MM.1S (cell line): Measurements from ENCODE around the gene RAPGEF4.

Source experiments
- DNase-seq: peaks from one replicate; pipeline ENCODE4 v3.0.0-alpha.2; 2015
- H2AFZ ChIP-seq: fragments of 300-600 bp; sonication (generic); 2 replicates; pipeline ENCODE4 v1.6.0; 2016; ENCODE audit warnings: antibody characterized with exemption, low read length
- H3F3A ChIP-seq: fragments of 300-600 bp; sonication (generic); 2 replicates; pipeline ENCODE4 v1.6.1; 2016; ENCODE audit warnings: mild to moderate bottlenecking, antibody characterized with exemption, low read length, moderate library complexity, mixed read lengths; ENCODE audit not compliant: insufficient read depth
- H3K27ac ChIP-seq: fragments of 300-600 bp; sonication (generic); 2 replicates; pipeline ENCODE4 v1.5.1; 2016; ENCODE audit warnings: mild to moderate bottlenecking, low read length
- H3K27me3 ChIP-seq: fragments of 300-600 bp; sonication (generic); replicated peaks from 2 replicates; pipeline ENCODE4 v1.6.0; 2016; ENCODE audit warnings: low read length; ENCODE audit not compliant: insufficient read depth
- H3K36me3 ChIP-seq: fragments of 300-600 bp; sonication (generic); replicated peaks from 2 replicates; pipeline ENCODE4 v1.6.1; 2016; ENCODE audit warnings: mild to moderate bottlenecking, low read length, mixed read lengths; ENCODE audit not compliant: insufficient read depth
- H3K4me1 ChIP-seq: fragments of 300-600 bp; sonication (generic); 2 replicates; pipeline ENCODE4 v1.6.1; 2016; ENCODE audit warnings: low read length, mixed read lengths
- H3K4me2 ChIP-seq: fragments of 300-600 bp; sonication (generic); 2 replicates; pipeline ENCODE4 v1.6.0; 2016; ENCODE audit warnings: low read depth, low read length
- H3K4me3 ChIP-seq: fragments of 300-600 bp; sonication (generic); 2 replicates; pipeline ENCODE4 v1.5.1; 2016; ENCODE audit warnings: low read length, mixed read lengths
- H3K79me2 ChIP-seq: fragments of 300-600 bp; sonication (generic); 2 replicates; pipeline ENCODE4 v1.6.1; 2016; ENCODE audit warnings: mixed run types, low read length, mixed read lengths
- H3K9ac ChIP-seq: fragments of 300-600 bp; sonication (generic); 2 replicates; pipeline ENCODE4 v1.6.1; 2016; ENCODE audit warnings: low read length, mixed read lengths
- H3K9me2 ChIP-seq: fragments of 300-600 bp; sonication (generic); replicated peaks from 2 replicates; pipeline ENCODE4 v1.6.1; 2016; ENCODE audit warnings: mild to moderate bottlenecking, low read length, mixed read lengths; ENCODE audit not compliant: insufficient read depth
- H3K9me3 ChIP-seq: fragments of 300-600 bp; sonication (generic); replicated peaks from 2 replicates; pipeline ENCODE4 v1.6.1; 2016; ENCODE audit warnings: mild to moderate bottlenecking, low read length, mixed read lengths; ENCODE audit not compliant: insufficient read depth
- H4K20me1 ChIP-seq: fragments of 300-600 bp; sonication (generic); 2 replicates; pipeline ENCODE4 v1.6.1; 2016; ENCODE audit warnings: mild to moderate bottlenecking, low read length, moderate library complexity, mixed read lengths; ENCODE audit not compliant: insufficient read depth
- CTCF ChIP-seq: fragments of 300-600 bp; sonication (generic); IDR thresholded peaks from 2 replicates; pipeline ENCODE4 v1.5.1; 2016; ENCODE audit warnings: antibody characterized with exemption, low read length, mixed read lengths
- EZH2 ChIP-seq: fragments of 300-600 bp; sonication (generic); optimal IDR thresholded peaks from 2 replicates; pipeline ENCODE3; 2017; ENCODE audit warnings: low read depth, mild to moderate bottlenecking, antibody characterized with exemption, low read length, mixed read lengths
- EZH2phosphoT487 ChIP-seq: fragments of 300-600 bp; sonication (generic); IDR thresholded peaks from 2 replicates; pipeline ENCODE4 v1.6.1; 2018; ENCODE audit warnings: antibody characterized with exemption, low read length

RAPGEF4 gene

DNA sequence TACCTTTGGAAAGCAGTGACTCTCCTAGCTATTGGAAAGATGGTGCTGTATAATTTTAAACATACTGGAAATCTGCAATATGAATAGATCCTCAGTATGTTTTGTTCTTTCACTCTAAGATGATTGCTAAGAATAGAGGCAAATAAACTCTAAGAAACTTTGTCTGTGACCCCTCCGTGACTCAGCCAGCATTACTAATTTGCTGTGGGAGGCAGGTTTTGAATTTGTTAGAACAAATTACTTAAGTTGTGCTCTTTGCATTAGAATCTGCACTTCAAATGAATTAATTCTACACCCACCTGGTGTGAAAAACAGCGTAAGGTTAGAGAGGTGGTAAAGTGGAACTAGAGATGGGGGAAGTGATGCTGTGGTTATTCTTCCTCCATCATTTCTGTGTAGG lies 142.2 kb downstream of the RAPGEF4 start:
- no peaks in the 10 kb centered on the region for H3K79me2 ChIP-seq
- H3K9me2 ChIP-seq = no peaks in the 10 kb centered on the region
- H3K9ac ChIP-seq = no peak overlapping the region
- no peaks in the 10 kb centered on the region for H3K27me3 ChIP-seq
- TF ChIP-seq EZH2 (no peak), CTCF (no peak), EZH2phosphoT487 (no peak)
- H3K36me3 ChIP-seq = no peaks in the 10 kb centered on the region
- no peak overlapping the region for H3K27ac ChIP-seq
- no peaks in the 10 kb centered on the region for H4K20me1 ChIP-seq
- no peaks in the 10 kb centered on the region for H3F3A ChIP-seq
- H2AFZ ChIP-seq = no peak overlapping the region
- no peak for DNase-seq
- no peaks in the 10 kb centered on the region for H3K9me3 ChIP-seq
- no peak overlapping the region for H3K4me2 ChIP-seq
- H3K4me3 ChIP-seq = no peak overlapping the region
- no peaks in the 10 kb centered on the region for H3K4me1 ChIP-seq

DNA sequence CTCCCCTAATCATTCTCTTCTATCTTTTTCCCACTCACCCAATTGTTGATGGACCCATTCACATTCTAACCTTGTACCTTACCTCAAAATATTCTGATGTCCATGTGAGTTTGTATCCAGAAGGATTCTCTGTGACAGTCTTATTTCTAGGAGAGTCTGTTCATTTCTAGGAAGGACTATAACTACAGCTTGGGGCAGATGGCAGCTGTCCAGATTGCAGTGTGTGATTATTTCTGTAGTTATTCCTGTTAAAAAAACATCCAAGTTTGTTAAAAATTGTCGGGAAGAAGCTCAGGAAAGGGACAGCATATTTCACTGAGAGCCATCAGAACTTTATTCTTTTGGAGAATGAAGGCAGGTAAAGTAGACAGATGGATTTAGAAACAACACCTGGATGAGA lies 142.6 kb downstream of the RAPGEF4 start:
- Histone ChIP-seq H3K27ac (no peak overlapping the region), H3K4me2 (no peak overlapping the region), H3F3A (no peaks in the 10 kb centered on the region), H3K9ac (no peak overlapping the region), H2AFZ (no peak overlapping the region), H4K20me1 (no peaks in the 10 kb centered on the region), H3K36me3 (no peaks in the 10 kb centered on the region), H3K79me2 (no peaks in the 10 kb centered on the region), H3K27me3 (no peaks in the 10 kb centered on the region), H3K4me1 (no peaks in the 10 kb centered on the region), H3K9me2 (no peaks in the 10 kb centered on the region), H3K9me3 (no peaks in the 10 kb centered on the region), H3K4me3 (no peak overlapping the region)
- TF ChIP-seq EZH2phosphoT487 (no peak), CTCF (no peak), EZH2 (no peak)
- DNase-seq = no peak

GRCh38 chr2:172884336-172884735 lies 148.7 kb downstream of the RAPGEF4 start:
- Histone ChIP-seq H4K20me1 (no peaks in the 10 kb centered on the region), H3K9me3 (no peaks in the 10 kb centered on the region), H3K4me2 (no peak overlapping the region), H3F3A (no peaks in the 10 kb centered on the region), H3K36me3 (no peaks in the 10 kb centered on the region), H3K27ac (no peak overlapping the region), H3K9me2 (no peaks in the 10 kb centered on the region), H3K79me2 (no peaks in the 10 kb centered on the region), H3K4me3 (no peak overlapping the region), H2AFZ (no peak overlapping the region), H3K27me3 (no peaks in the 10 kb centered on the region), H3K4me1 (no peaks in the 10 kb centered on the region), H3K9ac (no peak overlapping the region)
- no peak for TF ChIP-seq EZH2
- TF ChIP-seq CTCF = no peak
- no peak for DNase-seq

GRCh38 chr2:172885996-172886395 lies 150.4 kb downstream of the RAPGEF4 start:
- Histone ChIP-seq H3K4me3 (no peak overlapping the region), H3K36me3 (no peaks in the 10 kb centered on the region), H3K79me2 (no peaks in the 10 kb centered on the region), H3K27me3 (no peaks in the 10 kb centered on the region), H3K9ac (no peak overlapping the region), H4K20me1 (no peaks in the 10 kb centered on the region), H3K9me2 (no peaks in the 10 kb centered on the region), H3K27ac (no peak overlapping the region), H3K4me1 (no peaks in the 10 kb centered on the region), H2AFZ (no peak overlapping the region), H3K9me3 (no peaks in the 10 kb centered on the region), H3K4me2 (no peak overlapping the region), H3F3A (no peaks in the 10 kb centered on the region)
- TF ChIP-seq EZH2 (no peak), EZH2phosphoT487 (no peak), CTCF (no peak)
- DNase-seq = no peak
